ENCODE measurements around the gene ARHGAP26.

DNA sequence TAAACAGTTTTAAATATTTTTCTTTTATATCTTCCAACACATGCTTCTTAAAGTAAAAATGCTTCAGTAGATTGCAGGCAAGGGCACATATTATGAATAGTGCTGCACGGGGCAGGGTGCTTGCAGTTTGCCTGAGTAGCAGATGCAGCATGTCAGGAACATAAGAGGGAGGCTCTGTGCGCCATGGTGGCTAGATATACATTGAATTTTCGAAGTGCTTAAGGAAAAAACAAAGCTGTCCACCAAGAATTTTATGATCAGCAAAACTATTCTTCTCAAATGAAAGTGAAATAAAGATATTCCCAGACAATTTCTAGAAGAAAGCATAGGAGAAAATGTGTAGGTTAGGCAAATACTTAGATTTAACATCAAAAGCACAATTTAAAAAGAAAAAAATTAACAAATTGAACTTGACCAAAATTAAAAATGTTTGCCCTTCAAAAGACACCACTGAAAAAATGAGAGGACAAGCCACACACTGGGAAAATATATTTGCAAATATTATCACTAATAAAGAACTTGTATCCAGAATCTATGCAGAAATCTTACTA lies 420.2 kb downstream of the ARHGAP26 start:
- TF ChIP-seq, protein P1, sequence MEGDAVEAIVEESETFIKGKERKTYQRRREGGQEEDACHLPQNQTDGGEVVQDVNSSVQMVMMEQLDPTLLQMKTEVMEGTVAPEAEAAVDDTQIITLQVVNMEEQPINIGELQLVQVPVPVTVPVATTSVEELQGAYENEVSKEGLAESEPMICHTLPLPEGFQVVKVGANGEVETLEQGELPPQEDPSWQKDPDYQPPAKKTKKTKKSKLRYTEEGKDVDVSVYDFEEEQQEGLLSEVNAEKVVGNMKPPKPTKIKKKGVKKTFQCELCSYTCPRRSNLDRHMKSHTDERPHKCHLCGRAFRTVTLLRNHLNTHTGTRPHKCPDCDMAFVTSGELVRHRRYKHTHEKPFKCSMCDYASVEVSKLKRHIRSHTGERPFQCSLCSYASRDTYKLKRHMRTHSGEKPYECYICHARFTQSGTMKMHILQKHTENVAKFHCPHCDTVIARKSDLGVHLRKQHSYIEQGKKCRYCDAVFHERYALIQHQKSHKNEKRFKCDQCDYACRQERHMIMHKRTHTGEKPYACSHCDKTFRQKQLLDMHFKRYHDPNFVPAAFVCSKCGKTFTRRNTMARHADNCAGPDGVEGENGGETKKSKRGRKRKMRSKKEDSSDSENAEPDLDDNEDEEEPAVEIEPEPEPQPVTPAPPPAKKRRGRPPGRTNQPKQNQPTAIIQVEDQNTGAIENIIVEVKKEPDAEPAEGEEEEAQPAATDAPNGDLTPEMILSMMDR (IDR thresholded peaks at IDR 0.05) = no peak
- TF ChIP-seq POLR2A (IDR thresholded peaks at IDR 0.05) (no peak), POLR2AphosphoS5 (IDR thresholded peaks at IDR 0.05) (no peak)
